Measurements from ENCODE around the gene GRAMD1A. TPM values are rescaled to one million over a fixed set of nuclear protein-coding genes. Genes with fewer than 3 reads are reported as not detected.

GRAMD1A gene
- polyA plus RNA-seq, 1 experiment: 74.9 TPM

DNA sequence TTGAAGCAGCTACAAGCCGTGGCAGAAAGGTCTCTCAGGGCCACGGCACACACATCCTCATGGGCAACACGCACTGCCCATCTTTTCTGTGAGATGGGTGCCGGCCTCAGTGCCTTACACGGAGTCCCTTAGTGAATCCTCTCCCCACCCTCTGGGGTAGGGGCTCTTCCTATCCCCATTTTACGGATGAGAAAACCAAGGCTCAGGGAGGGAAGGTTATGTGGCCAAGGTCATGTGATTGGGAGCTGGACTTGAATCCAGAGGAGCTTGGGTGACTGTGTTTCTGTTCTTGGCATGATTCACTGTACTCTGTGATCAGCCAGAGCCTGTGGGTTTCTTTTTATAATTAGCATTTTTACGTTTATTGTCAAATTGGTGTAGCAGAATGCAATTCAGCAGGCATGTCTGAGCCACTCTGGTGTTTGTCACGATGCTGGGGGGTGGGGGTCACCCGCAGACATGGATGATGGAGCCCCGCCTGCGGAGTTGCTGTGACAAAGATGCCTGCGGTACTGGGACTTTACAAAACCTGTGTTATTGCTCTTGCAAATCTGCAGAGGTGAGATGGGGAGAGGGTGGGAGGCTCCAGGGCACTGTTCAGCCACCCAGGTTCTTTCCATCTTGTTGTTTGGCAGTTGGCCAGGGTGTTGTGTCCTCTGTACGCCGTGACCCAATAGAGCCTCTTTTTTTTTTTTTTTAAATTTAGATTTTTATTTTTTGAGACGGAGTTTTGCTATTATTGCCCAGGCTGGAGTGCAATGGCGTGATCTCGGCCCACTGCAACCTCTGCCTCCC is 34.7 kb downstream of the GRAMD1A start:
- ChIA-PET CTCF (interaction anchor here (0.7 to 4.2 kb wide), 3 partner anchors 9 to 387 kb away, joined by 3 to 26 read pairs (median 3); no protein-coding TSS in a partner anchor), POLR2A (no interaction called here)
- H3K4me3 ChIP-seq (ENCODE audit: low read depth, low read length): no peak overlapping the region
- no peak for DNase-seq (ENCODE audit: low read depth)
- TF ChIP-seq, protein P1, sequence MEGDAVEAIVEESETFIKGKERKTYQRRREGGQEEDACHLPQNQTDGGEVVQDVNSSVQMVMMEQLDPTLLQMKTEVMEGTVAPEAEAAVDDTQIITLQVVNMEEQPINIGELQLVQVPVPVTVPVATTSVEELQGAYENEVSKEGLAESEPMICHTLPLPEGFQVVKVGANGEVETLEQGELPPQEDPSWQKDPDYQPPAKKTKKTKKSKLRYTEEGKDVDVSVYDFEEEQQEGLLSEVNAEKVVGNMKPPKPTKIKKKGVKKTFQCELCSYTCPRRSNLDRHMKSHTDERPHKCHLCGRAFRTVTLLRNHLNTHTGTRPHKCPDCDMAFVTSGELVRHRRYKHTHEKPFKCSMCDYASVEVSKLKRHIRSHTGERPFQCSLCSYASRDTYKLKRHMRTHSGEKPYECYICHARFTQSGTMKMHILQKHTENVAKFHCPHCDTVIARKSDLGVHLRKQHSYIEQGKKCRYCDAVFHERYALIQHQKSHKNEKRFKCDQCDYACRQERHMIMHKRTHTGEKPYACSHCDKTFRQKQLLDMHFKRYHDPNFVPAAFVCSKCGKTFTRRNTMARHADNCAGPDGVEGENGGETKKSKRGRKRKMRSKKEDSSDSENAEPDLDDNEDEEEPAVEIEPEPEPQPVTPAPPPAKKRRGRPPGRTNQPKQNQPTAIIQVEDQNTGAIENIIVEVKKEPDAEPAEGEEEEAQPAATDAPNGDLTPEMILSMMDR (IDR thresholded peaks at IDR 0.05; ENCODE audit: insufficient read depth, low read depth, low read length): no peak
- H3K36me3 ChIP-seq (ENCODE audit: control insufficient read depth, insufficient read depth, low read length): no peaks in the 10 kb centered on the region
- no peaks in the 10 kb centered on the region for H3K27me3 ChIP-seq (ENCODE audit: control insufficient read depth, insufficient read depth, low read length)

DNA sequence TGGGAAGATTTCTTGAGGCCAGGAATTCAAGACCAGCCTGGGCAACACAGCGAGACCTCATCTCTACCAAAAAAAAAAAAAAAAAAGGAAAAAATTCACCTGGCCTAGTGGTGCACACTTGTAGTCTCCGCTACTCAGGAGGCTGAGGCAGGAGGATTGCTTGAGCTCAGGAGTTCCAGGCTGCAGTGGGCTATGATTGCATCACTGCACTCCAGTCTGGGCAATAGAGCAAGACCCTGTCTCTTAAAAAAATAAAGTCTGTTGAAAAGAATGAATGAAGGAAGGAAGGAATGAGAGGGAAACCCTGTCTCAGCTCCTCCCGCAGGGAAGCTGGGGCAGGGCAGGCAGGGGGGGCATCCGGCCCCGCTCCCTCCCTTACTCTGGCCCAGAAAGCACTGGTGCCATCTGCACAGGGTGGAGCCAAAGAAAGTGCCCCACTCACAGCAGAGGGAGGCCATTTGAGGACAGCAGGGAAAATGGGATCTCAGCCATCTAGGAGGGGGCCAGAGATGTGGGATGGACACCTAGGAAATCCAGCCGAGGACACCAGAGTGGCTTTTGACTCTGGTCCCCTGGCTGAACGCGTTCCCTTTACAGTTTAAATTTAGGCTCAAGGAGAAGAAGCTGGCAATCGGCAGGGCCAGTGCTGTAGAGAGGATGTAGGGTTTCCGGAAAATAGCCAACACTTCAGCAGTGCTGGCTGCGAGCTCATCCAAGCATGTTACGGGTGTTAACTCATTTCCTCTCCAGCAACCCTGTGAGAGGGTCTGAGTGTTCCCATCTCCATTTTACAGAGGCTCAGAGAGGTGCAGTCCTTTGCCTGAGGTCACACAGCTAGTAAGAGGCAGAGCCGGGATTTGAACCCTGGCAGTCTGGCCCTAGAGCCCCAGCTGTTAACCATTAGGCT is 37.8 kb downstream of the GRAMD1A start:
- no peak overlapping the region for H3K4me3 ChIP-seq (ENCODE audit: low read depth, low read length)
- POLR2A ChIA-PET: no interaction called here
- no peaks in the 10 kb centered on the region for H3K27me3 ChIP-seq (ENCODE audit: control insufficient read depth, insufficient read depth, low read length)
- DNase-seq (ENCODE audit: low read depth): no peak
- H3K36me3 ChIP-seq (ENCODE audit: control insufficient read depth, insufficient read depth, low read length): no peaks in the 10 kb centered on the region
- TF ChIP-seq, protein P1 (IDR thresholded peaks at IDR 0.05; ENCODE audit: insufficient read depth, low read depth, low read length): no peak
- CTCF ChIA-PET: interaction anchor here (0.5 to 1.4 kb wide), 4 partner anchors 8 to 1648 kb away, joined by 3 to 6 read pairs (median 4); no protein-coding TSS in a partner anchor

DNA sequence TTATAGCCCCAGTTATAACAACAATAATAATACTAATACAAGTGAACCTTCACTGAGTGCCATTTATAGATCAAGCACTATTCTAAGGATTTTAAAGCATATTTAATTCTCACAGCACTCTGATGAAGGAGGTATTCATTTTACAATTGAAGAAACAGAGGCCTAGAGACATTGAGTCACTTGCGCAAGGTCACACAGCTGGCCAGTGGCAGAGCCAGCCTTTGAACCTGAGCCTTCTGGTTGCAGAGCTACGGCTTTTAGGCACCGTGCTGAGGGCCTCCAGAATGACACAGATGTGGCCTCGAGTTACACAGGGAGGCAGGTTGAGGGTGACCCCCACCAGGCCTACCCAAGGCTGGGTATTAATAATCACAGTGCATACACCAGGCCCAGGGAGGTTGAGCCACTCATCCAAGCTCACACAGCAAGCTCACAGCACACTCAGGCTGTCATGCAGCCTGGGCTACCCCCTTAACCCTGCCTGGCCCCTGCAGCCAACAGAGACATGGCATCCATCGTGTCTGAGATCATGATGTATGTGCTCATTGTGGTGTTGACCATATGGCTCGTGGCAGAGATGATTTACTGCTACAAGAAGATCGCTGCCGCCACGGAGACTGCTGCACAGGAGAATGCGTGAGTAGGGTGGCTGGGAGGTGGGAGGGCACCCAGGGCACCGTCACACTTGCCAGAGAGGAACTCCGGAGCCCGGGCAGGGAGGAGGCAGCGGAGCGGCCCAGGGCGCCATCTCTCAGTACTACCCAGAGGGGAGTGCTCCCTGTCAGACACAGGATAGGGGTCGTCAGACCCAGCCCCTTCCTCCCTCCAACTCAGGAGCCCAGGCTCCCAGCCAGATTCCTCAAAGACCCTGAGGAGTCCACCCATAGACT is 38.7 kb downstream of the GRAMD1A start:
- no peak for DNase-seq (ENCODE audit: low read depth)
- CTCF ChIA-PET: interaction anchor here (1.1 to 1.4 kb wide), 2 partner anchors 7 to 66 kb away, joined by 4 to 6 read pairs; no protein-coding TSS in a partner anchor
- POLR2A ChIA-PET: no interaction called here

DNA sequence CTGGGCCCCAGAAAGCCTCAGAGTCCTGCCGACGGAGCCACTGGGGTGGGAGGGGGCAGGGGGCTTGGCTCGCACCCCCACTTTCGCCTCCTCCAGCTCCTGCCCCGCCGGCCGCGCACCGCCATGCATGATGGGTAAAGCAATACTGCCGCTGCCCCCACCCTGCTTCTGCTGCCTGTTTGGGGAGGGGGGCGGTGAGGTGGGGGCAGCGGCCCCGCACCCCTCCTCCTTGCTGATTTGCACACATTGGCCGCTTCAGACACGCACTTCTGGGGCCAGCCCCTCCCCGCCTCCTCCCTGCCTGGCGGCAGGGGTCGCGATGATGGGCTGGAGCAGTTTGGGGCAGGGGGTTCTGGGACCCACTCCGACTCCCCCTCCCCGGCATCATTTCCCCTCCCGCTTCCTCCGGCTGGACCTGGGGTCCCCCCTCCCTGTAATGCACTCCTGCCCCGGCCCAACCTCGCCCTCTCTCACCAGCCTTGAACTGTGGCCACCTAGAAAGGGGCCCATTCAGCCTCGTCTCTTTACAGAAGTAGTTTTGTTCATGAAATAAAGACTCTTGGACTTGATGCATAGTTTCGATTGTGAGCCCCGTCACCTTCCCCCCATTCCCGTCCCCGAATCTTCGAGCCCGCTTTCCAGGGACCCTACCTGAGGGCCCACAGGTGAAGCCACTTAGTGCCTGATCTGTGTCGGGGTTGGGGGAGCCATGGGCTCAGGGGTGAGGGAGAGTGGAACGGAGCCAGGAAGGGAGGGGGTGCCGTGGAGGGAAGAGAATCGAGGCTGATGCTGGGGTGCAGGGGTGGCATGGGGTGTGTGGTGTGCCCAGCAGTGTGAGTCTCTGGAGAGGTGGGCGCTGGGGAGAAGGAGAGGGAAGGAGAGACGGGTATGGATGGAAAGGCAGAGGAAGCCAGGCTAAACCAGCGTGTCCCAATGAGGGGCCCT is 40.0 kb downstream of the GRAMD1A start:
- H3K36me3 ChIP-seq (ENCODE audit: control insufficient read depth, insufficient read depth, low read length): no peaks in the 10 kb centered on the region
- ChIA-PET CTCF (no interaction called here), POLR2A (no interaction called here)
- TF ChIP-seq, protein P1 (IDR thresholded peaks at IDR 0.05; ENCODE audit: insufficient read depth, low read depth, low read length): no peak
- H3K27me3 ChIP-seq (ENCODE audit: control insufficient read depth, insufficient read depth, low read length): peaks cover 2% of the 10 kb centered on the region; the same call in 1 of the 2 replicates
- no peak overlapping the region for H3K4me3 ChIP-seq (ENCODE audit: low read depth, low read length)
- DNase-seq (ENCODE audit: low read depth): no peak

More for the DNA sequence above, 38.7 kb downstream of the GRAMD1A start:
- H3K4me3 ChIP-seq (ENCODE audit: low read depth, low read length): no peak overlapping the region
- TF ChIP-seq, protein P1 (IDR thresholded peaks at IDR 0.05; ENCODE audit: insufficient read depth, low read depth, low read length): no peak
- peaks cover 2% of the 10 kb centered on the region; the same call in 1 of the 2 replicates for H3K27me3 ChIP-seq (ENCODE audit: control insufficient read depth, insufficient read depth, low read length)
- no peaks in the 10 kb centered on the region for H3K36me3 ChIP-seq (ENCODE audit: control insufficient read depth, insufficient read depth, low read length)

Data from BJ (cell line).